HUES64 (cell line): ENCODE data around the gene ZSWIM5.
"Not testable (repeated sequence)": the region's sequence is repeated elsewhere in the genome, so short reads cannot be mapped to it uniquely, and the experiment has no call there.

Source experiments
- H3K27ac ChIP-seq: 2 replicates; pipeline ENCODE4 v1.7.0; 2013; ENCODE audit warnings: low read depth, low read length, inconsistent platforms
- H3K27me3 ChIP-seq: 2 replicates; pipeline ENCODE4 v1.6.1; 2013; ENCODE audit warnings: mild to moderate bottlenecking, low read length; ENCODE audit not compliant: insufficient read depth
- H3K36me3 ChIP-seq: 2 replicates; pipeline ENCODE4 v1.6.1; 2013; ENCODE audit warnings: mild to moderate bottlenecking, low read length; ENCODE audit not compliant: insufficient read depth
- H3K4me1 ChIP-seq: 2 replicates; pipeline ENCODE4 v1.6.1; 2013; ENCODE audit warnings: mild to moderate bottlenecking, low read length, moderate library complexity; ENCODE audit not compliant: insufficient read depth
- H3K4me3 ChIP-seq: 2 replicates; pipeline ENCODE4 v1.5.1; 2013; ENCODE audit warnings: mild to moderate bottlenecking, low read length, moderate library complexity
- H3K9ac ChIP-seq: 2 replicates; pipeline ENCODE4 v1.6.1; 2013; ENCODE audit warnings: mild to moderate bottlenecking, low read depth, low read length
- H3K9me3 ChIP-seq: 2 replicates; pipeline ENCODE4 v1.6.1; 2013; ENCODE audit warnings: low read depth, low read length; ENCODE audit not compliant: insufficient read depth
- WGBS: fragments of 150-250, 120-280 bp; methylation state at CpG from one replicate; pipeline ENCODE4 v1.1.7; 2013; ENCODE audit warnings: missing lambda C conversion rate; 5-methylcytosine and 5-hydroxymethylcytosine counted together

Gene ZSWIM5

DNA sequence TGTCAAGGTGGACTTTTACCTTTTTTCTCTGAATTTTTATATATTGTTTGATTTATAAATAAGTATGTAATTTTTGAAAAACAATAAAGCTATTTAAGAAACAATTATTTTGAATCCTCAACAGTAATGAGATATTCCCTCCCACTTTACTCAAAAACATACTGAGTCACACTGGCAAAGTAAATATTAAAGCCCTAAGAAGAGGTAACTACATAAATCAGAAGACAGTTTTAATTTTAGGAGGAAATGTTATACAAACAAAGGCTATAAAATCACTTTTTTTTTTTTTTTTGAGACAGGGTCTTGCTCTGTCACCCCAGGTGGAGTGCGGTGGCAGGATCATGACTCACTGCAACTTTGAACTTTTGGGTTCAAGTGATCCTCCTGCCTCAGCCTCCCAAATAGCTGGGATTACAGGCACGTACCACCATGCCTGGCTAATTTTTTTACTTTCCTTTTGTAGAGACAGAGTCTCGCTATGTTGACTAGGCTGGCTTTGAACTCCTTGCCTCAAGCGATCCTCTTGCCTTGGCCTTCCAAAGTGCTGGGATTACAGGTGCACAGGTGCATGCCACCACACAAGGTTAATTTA is 36.2 kb downstream of the ZSWIM5 start:
- Histone ChIP-seq H3K4me1 (no peaks in the 10 kb centered on the region; the same call in 1 of the 2 replicates), H3K9ac (no peak overlapping the region), H3K36me3 (no peaks in the 10 kb centered on the region), H3K9me3 (no peaks in the 10 kb centered on the region), H3K27me3 (no peaks in the 10 kb centered on the region), H3K4me3 (no peak overlapping the region), H3K27ac (no peak overlapping the region)
- WGBS, result 95% methylated on average over 4 of the region's 4 CpGs

DNA sequence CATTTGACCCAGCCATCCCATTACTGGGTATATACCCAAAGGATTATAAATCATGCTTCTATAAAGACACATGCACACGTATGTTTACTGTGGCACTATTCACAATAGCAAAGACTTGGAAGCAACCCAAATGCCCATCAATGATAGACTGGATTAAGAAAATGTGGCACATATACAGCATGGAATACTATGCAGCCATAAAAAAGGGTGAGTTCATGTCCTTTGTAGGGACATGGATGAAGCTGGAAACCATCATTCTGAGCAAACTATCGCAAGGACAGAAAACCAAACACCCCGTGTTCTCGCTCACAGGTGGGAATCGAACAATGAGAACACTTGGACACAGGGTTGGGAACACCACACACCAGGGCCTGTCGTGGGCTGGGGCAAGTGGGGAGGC is 38.5 kb downstream of the ZSWIM5 start:
- H3K4me1 ChIP-seq, H3K9me3 ChIP-seq, H3K27me3 ChIP-seq, H3K27ac ChIP-seq, H3K4me3 ChIP-seq, H3K9ac ChIP-seq, H3K36me3 ChIP-seq: not testable (repeated sequence)
- 97% methylated on average over 6 of the region's 6 CpGs for WGBS

DNA sequence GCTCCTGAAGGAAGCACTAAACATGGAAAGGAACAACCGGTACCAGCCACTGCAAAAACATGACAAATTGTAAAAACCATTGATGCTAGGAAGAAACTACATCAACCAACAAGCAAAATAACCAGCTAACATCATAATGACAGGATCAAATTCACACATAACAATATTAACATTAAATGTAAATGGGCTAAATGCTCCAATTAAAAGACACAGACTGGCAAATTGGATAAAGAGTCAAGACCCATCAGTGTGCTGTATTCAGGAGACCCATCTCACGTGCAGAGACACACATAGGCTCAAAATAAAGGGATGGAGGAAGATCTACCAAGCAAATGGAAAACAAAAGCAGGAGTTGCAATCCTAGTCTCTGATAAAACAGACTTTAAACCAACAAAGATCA is 42.1 kb downstream of the ZSWIM5 start:
- H3K36me3 ChIP-seq, H3K27ac ChIP-seq, H3K4me3 ChIP-seq, H3K9ac ChIP-seq, H3K9me3 ChIP-seq, H3K27me3 ChIP-seq, H3K4me1 ChIP-seq: not testable (repeated sequence)
- WGBS, result 100% methylated on average over 1 of the region's 2 CpGs

DNA sequence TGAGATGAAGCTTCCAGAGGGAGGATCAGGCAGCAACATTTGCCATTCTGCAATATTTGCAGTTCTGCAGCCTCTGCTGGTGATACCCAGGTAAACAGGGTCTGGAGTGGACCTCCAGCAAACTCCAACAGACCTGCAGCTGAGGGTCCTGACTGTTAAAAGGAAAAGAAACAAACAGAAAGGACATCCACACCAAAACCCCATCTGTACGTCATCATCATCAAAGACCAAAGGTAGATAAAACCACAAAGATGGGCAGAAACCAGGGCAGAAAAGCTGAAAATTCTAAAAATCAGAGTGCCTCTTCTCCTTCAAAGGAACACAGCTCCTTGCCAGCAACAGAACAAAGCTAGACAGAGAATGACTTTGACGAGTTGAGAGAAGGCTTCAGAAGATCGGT is 43.3 kb downstream of the ZSWIM5 start:
- H3K9ac ChIP-seq, H3K9me3 ChIP-seq, H3K27me3 ChIP-seq, H3K4me3 ChIP-seq, H3K36me3 ChIP-seq, H3K27ac ChIP-seq, H3K4me1 ChIP-seq: not testable (repeated sequence)
- WGBS, result 90% methylated on average over 3 of the region's 3 CpGs

DNA sequence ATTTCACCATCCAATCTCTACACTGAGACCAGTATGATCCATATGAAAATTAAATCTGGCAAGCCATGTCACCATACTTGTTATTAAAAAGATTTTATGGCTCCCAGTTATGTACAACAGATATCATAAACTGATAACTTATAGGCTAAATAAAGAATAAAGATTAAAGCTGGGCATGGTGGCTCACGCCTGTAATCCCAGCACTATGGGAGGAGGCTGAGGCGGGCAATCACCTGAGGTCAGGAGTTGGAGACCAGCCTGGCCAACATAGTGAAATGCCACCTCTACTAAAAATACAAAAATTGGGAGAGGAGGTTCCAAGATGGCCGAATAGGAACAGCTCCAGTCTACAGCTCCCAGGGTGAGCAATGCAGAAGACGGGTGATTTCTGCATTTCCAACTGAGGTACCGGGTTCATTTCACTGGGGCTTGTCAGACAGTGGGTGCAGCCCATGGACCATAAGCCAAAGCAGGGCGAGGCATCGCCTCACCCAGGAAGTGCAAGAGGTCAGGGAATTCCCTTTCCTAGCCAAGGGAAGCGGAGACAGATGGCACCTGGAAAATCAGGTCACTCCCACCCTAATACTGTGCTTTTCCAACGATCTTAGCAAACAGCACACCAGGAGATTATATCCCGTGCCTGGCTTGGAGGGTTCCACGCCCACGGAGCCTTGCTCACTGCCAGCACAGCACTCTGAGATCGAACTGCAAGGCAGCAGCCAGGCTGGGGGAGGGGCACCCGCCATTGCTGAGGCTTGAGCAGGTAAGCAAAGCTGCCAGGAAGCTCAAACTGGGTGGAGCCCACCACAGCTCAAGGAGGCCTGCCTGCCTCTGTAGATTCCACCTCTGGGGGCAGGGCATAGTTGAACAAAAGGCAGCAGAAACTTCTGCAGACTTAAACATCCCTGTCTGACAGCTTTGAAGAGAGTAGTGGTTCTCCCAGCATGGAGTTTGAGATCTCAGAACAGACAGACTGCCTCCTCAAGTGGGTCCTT is 44.1 kb downstream of the ZSWIM5 start:
- not testable (repeated sequence) for H3K27ac ChIP-seq, H3K4me3 ChIP-seq, H3K36me3 ChIP-seq, H3K9me3 ChIP-seq, H3K27me3 ChIP-seq, H3K9ac ChIP-seq, H3K4me1 ChIP-seq
- WGBS, result 87% methylated on average over 14 of the region's 14 CpGs

DNA sequence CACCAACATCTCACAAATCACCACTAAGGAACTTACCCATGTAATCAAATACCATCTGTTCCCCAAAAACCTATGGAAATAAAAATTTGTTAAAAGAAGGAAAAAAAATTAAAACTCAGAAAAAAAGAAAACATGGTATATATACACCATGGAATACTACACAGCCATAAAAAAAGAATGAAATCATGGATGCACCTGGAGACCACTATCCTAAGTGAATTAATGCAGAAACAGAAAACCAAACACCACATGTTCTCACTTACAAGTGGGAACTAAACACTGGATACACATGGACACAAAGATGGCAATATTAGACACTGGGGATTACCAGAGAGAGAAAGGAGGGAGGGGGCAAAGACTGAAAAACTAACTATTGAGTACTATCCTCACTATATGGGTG is 50.4 kb downstream of the ZSWIM5 start:
- no peaks in the 10 kb centered on the region for H3K4me1 ChIP-seq
- no peaks in the 10 kb centered on the region for H3K9me3 ChIP-seq
- H3K27me3 ChIP-seq, result no peaks in the 10 kb centered on the region
- no peak overlapping the region for H3K9ac ChIP-seq
- no peak overlapping the region for H3K4me3 ChIP-seq
- H3K36me3 ChIP-seq, result no peaks in the 10 kb centered on the region
- H3K27ac ChIP-seq, result no peak overlapping the region

DNA sequence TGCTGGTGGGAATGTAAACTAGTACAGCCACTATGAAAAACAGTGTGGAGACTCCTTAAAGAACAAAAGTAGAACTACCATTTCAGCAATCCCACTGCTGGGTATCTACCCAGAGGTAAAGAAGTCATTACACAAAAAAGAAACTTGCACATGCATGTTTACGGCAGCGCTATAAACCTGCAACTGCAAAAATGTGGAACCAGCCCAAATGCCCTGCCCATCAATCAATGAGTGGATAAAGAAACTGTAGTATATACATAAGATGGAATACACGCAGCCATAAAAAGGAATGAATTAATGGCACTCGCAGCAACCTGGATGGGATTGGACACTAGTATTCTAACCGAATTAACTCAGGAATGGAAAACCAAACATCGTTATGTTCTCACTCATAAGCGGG is 51.0 kb downstream of the ZSWIM5 start:
- WGBS, result 96% methylated on average over 7 of the region's 7 CpGs
- no peaks in the 10 kb centered on the region for H3K4me1 ChIP-seq
- no peaks in the 10 kb centered on the region for H3K27me3 ChIP-seq
- no peaks in the 10 kb centered on the region for H3K36me3 ChIP-seq
- H3K4me3 ChIP-seq, result no peak overlapping the region
- H3K27ac ChIP-seq, result no peak overlapping the region
- H3K9me3 ChIP-seq, result no peaks in the 10 kb centered on the region
- no peak overlapping the region for H3K9ac ChIP-seq

DNA sequence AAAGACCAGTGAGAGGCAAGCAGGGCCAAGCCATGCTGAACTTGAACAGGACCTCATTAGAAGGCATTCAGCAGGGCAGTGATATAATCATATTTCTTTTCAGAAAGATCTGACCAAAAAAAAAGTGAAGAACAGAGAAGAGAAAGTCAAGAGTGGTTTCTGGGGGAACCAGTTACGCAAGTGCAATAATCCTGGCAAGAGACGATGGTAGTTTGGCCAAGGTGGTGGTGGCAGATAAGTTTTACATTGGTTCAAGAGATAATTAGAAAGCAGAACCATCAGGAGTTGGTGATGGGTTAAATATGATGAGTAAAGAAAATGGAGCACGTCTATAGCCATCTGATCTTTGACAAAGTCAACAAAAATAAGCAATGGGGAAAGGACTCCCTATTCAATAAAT is 54.3 kb downstream of the ZSWIM5 start:
- H3K9ac ChIP-seq, result no peak overlapping the region
- WGBS, result 95% methylated on average over 3 of the region's 3 CpGs
- no peaks in the 10 kb centered on the region for H3K36me3 ChIP-seq
- H3K27me3 ChIP-seq, result no peaks in the 10 kb centered on the region
- no peak overlapping the region for H3K27ac ChIP-seq
- no peaks in the 10 kb centered on the region for H3K9me3 ChIP-seq
- H3K4me1 ChIP-seq, result no peaks in the 10 kb centered on the region
- no peak overlapping the region for H3K4me3 ChIP-seq

DNA sequence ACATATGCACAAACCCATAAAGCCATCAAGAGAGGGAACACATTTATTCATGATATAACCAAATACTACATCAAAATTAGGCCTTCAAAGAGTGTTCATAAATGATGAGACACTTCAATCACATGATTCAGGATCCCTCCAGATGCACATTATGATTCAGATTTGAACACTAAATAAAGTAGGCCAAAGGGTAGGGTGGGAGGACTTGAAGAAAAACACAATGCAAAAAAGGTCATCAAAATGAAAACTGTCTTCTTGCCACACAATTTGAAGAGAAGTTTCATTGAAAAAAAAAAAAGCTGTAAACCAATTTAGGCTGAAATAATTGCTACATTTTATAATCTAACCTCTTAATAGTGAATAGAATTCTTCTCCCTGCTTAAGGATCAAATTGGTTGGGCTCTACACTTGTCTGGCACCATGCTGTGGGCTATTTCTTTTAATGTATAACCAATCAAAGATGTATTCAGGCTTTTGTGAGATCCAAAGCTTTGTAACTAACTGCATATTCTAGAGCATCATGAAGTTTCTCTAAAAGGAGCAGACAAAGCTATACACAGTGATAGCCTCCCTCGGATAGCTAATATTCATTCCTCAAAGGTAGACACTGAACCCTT is 58.1 kb downstream of the ZSWIM5 start:
- Histone ChIP-seq H3K4me1 (no peaks in the 10 kb centered on the region), H3K27me3 (no peaks in the 10 kb centered on the region), H3K9ac (no peak overlapping the region), H3K9me3 (no peaks in the 10 kb centered on the region), H3K27ac (no peak overlapping the region), H3K4me3 (no peak overlapping the region), H3K36me3 (no peaks in the 10 kb centered on the region)
- whole genome bisulfite sequencing, result 97% methylated on average over 1 of the region's 1 CpG

DNA sequence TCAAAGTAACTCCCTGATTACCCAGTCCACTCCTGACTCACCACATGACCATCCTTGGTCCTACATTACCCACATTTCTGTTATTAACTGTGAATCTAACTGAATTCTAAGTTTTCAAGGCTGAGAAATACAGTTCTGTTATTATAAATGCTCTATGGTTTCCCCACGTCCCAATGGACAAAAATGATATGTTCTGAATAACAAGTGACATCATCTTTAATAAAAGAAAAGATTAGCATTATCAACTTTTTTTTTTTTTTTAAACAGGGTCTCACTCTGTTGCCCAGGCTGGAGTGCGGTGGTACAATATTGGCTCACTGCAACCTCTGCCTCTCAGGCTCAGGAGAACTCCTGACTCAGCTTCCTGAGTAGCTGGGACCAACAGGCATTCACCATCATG is 59.6 kb downstream of the ZSWIM5 start:
- no peak overlapping the region for H3K9ac ChIP-seq
- H3K36me3 ChIP-seq, result no peaks in the 10 kb centered on the region
- no peak overlapping the region for H3K4me3 ChIP-seq
- no peaks in the 10 kb centered on the region for H3K4me1 ChIP-seq
- H3K9me3 ChIP-seq, result no peaks in the 10 kb centered on the region
- no peaks in the 10 kb centered on the region for H3K27me3 ChIP-seq
- WGBS, result 98% methylated on average over 1 of the region's 2 CpGs
- H3K27ac ChIP-seq, result no peak overlapping the region

DNA sequence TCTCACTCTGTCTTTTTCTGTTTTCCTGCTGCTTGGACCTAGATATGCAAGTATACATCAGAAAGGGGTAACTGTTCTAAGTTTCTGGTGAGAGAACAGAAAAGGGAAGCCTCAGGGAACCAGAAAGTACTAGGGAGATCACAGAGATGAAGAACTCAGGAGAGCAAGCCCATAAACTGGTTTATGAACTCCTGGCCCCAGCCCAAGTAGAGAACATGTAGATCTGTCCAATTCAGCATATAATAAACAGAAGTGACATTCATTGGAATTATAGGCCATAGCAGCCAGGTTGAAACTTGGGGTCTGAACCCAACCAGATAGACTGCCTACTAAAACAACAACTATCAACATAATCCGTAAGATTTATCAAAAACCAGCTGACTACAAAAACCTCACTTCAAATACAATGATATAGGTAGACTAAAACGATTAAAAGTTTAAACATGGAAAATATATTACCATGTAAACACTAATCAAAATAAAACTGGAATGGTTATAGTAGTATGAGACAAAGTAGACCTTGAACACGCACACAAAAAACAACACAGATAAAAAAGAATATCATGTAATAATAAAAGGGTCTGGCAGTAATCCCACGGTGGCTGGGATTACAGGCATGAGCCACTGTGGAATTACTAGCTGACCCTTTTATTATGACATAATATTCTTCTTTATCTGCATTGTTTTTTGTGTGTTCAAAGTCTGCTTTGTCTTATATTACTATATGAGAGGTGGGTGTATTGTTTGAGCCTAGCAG is 65.0 kb downstream of the ZSWIM5 start:
- H3K27ac ChIP-seq, result no peak overlapping the region
- WGBS, result 100% methylated on average over 1 of the region's 4 CpGs
- no peak overlapping the region for H3K9ac ChIP-seq
- H3K9me3 ChIP-seq, result no peaks in the 10 kb centered on the region
- no peaks in the 10 kb centered on the region for H3K4me1 ChIP-seq
- no peaks in the 10 kb centered on the region for H3K27me3 ChIP-seq
- H3K4me3 ChIP-seq, result no peak overlapping the region
- no peaks in the 10 kb centered on the region for H3K36me3 ChIP-seq
